GM21528 (cell line): ENCODE data around the gene DLL1.
A peak's percentile ranks its signal among the peaks of the same experiment; 100 is the strongest.

Experiments
- ATAC-seq: cut with Tn5 transposase; IDR thresholded peaks from one replicate; pipeline ENCODE4 v1.9.1; 2021; ENCODE audit warnings: mild to moderate bottlenecking, moderate library complexity; ENCODE audit not compliant: unreplicated experiment, low FRiP score

DLL1 gene

GRCh38 chr6:170295510-170296422 is 4.9 kb upstream of the DLL1 start:
- ATAC-seq = peak; percentile 52

GRCh38 chr6:170294813-170295509 is 4.1 kb upstream of the DLL1 start:
- no peak for ATAC-seq

DNA sequence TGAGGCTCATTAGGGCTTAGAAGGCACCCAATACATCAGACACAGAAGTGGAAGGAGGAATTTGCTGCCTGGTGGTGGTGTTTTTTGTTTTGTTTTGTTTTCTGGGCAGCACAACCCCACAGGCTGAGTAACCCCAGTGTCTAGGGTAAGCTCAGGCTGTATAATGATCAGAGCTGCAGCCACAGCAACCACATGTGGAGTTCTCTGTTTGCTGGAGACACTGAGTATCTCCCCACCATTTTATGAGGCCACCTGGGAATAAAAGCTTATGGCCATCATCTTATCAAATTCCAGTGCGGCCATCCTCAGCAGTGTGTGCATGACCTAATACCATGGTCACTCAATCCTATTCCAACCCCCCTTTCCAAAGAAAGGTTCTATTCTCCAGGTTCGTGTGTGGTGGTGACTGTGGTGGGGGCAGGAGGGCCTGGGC is 3.4 kb upstream of the DLL1 start:
- ATAC-seq = no peak

- ATAC-seq = no peak
Observed at GRCh38 chr6:170293341-170294231, 2.7 kb upstream of the DLL1 start.

GRCh38 chr6:170292407-170293158 is 1.7 kb upstream of the DLL1 start:
- ATAC-seq = no peak

- no peak for ATAC-seq
Observed at GRCh38 chr6:170292111-170292406, 1.2 kb upstream of the DLL1 start.

GRCh38 chr6:170291271-170292110 is 613 bp upstream of the DLL1 start:
- peak; percentile 32 for ATAC-seq

DNA sequence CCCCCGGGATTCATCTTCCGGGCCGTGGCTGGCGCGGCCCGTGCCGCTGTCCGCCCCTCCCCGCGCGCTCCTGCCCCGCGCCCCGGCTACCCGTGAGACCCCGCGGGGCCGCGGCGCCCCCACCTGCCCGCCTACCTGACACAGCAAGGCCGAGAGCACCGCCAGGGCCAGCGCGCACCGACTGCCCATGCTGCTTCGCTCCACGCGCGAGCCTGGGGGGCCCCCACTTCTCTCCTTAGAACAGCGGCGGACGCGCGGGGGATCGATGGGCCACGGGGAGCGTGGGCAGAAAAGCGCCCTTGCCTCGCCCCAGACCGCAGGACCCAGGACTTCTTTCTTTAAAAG is 955 bp downstream of the DLL1 start:
- ATAC-seq = no peak

DNA sequence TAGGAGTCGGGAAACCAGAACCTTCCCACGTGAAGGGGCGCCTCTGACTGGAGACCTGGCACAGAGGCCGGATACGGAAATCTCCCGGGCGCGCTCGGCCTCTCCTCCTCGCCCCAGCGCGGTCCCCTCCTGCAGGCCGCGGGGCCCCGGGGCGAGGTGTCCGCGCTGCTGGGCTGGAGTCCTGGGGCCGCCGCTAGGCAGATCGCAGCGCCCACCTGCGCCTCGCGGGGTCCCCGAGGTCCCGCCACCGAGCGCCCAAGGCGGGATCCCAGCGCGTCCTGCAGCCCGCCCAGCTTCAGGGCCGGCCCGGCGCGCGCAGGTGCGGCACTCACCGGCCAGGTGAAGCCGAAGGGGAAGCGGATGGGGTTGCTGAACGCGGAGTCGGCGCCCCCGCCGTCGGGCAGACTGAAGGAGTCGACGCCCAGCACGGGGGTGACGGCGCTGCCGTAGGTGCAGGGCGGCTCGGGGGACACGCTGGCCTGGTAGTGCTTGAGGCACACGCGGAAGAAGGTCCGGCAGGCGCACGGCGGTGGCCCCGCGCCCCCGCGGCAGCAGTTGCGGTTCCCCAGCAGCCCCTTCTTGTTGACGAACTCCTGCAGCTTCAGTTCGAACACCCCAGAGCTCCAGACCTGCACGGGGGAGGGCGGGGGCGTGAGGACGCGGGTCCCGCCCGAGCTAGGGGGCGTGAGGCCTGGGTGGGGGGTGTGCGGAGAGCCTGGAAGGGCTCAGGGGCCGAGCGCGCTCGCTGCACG is 1.5 kb downstream of the DLL1 start:
- no peak for ATAC-seq

- ATAC-seq = no peak
Observed at GRCh38 chr6:170288852-170289179, 2.1 kb downstream of the DLL1 start.

DNA sequence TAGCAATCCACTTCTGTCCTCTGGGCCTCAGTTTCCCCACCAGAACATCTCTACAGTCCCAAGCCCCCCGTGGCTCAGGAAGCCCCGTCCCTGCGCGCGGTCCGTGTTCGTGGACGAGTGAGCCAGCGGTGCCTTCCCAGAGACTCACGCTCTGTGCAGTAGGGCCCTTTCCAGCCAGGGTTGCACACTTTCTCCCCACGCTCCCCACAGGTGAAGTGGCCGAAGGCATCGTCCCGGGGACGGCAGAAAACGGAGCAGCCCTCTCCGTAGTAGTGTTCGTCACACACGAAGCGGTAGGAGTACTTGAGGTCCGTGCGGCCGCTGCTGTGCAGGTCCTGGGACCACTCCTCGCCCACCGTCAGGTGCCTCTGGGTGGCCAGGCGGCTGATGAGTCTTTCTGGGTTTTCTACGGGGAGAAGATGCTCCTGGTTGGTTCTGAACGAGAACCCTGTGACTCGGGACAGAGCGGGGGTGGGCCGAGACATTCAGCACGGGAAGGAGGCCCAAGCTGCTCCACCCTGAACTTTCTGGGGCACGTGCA is 2.7 kb downstream of the DLL1 start:
- ATAC-seq = no peak

DNA sequence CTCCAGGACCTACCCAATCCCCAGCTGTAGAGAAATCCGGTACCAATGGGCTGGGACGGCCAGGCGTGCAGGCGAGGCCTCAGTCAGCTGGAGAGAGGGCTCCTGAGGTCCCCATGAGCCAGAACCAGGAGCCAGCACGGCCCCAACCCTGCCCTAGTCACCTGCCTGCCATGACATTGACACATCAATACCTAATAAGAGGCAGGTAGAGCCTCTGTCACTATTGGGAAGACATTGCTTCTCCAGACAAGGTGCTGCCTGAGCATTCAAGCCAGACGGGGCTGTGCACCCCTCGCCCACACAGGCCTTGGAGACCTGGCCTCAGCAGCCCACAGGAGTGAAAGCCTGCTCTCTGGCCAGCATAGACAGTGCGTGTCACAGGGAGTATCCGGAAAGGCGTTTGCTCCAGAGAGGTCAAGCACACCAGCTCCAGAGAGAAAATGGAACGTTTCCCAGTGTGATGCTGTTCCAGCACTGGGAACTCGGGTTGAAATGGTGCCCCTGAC is 3.5 kb downstream of the DLL1 start:
- no peak for ATAC-seq

DNA sequence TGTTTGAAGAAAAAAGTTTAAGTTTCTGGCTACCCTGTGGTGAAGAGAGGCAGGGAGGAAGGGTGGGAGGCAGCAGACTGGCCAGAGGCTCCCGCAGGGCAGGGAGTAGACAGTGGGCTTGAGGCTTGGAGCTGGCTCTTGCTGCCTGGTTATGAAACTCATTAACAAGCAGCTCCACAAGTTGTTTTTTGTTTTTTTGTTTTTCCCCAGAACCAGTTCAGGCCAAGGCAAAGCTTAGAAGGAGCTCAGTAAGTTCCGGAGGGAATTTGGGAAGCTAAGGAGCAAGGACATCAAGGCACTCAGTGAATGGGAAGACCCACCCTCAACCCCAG is 4.0 kb downstream of the DLL1 start:
- ATAC-seq = no peak

DNA sequence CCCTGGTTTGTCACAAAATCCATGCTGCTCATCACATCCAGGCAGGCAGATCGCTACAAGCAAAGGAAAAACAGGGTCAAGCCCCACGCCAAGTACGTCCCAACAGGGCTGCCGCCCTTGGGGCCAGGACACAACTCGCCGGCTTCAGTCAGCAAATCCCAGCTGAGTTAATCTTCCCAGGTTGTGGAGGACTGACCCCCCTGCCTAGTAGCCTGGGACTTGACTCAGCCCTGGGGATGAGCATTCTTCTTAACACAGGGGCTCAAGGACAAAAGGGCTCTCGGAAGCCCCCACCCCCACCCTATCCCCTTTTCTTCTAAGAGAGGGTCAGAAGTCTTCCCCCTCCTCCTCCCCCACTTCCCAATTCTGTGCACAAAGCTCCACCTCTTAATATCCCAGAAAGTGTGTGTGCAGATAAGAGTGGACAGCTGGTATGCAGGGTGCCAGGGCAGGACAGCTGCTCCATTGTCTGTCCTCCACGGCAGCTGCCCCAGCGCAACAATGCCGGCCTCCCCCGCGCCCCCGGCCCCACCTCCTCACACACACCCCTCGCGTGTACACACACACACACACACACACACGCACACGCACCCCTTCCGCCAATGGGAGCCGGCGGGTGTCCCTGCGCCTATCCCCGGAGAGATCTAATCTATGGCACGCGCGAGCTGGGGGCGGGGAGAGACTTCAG is 4.5 kb downstream of the DLL1 start:
- no peak for ATAC-seq

DNA sequence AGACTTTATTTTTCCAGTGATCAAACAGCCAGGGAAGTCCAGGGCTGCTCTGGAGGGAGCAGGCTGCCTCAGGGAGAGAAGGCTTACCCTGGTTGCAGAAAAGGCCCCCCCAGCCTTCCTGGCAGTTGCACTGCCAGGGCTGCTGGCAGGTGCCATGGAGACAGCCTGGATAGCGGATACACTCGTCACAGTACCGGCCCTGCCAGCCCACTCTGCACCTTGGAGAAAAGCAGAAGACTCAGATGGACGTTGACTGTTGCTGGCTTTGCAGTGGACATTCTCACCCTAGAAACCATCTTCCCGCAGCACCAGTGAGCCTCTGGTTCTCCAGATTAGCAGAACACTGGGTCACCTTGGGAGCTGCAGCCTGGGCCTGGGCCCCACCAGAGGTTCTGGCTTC is 5.4 kb downstream of the DLL1 start:
- no peak for ATAC-seq

DNA sequence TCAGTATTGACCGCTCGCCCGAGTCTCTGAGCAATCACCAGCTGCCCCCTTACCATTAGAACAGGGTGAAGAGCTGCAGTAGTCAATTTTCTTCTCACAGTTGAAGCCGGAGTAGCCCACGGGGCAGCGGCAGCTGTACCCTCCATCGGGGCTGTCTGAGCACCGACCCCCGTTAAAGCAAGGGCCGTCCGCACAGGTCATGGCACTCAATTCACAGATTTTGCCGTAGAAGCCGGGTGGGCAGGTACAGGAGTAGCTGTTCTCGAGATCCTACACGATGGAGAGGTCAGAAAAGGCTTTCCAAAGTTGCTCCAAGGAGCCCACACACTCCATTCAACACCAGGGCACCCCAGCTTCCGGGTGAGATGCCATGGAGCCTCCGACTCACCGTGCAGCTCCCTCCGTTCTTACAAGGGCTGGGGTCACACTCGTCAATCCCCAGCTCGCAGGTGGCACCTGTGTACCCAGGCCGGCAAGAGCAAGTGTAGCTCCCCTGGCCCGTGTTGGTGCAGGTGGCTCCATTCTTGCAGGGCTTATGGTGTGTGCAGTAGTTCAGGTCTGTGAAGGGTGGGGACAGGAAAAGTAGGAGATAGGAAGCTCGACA is 5.9 kb downstream of the DLL1 start:
- no peak for ATAC-seq

DNA sequence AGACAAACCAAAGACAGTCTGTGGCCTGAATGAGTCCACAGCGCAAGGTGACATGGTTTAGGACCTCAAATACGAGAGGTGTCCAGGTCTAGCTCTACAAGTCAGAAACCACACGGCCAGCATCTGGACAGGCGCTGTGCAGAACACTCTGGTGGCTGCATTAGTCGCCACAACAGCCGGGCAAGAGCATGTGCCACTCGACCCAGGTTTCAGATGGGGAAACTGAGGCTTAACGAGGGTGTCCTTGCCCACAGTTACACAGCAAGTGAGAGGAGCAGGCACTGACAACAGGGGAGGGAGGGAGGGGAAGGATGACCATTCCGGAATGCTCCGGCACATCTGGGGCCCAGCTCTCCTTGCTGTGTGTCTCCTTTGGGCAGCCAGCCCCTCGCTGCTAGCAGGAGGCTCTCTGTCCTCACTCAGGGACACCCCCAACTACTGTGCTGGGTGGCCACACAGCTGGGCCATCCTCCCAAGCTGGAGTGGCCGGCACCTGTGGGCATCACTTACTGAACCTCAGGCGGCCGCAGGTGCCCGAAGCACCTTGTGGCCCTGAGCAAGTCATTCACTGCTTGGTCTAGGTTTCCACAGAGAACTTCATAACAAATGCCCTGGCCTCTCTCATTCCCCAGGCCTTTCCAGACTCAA is 6.6 kb downstream of the DLL1 start:
- no peak for ATAC-seq
